GOT3 (cell line): ENCODE data around the gene KIAA0232.

Experiments used
- DNase-seq: peaks from one replicate; lab custom pipeline; 2025; ENCODE audit warnings: mixed read lengths; lab: John Stamatoyannopoulos, UW

Gene KIAA0232

DNA sequence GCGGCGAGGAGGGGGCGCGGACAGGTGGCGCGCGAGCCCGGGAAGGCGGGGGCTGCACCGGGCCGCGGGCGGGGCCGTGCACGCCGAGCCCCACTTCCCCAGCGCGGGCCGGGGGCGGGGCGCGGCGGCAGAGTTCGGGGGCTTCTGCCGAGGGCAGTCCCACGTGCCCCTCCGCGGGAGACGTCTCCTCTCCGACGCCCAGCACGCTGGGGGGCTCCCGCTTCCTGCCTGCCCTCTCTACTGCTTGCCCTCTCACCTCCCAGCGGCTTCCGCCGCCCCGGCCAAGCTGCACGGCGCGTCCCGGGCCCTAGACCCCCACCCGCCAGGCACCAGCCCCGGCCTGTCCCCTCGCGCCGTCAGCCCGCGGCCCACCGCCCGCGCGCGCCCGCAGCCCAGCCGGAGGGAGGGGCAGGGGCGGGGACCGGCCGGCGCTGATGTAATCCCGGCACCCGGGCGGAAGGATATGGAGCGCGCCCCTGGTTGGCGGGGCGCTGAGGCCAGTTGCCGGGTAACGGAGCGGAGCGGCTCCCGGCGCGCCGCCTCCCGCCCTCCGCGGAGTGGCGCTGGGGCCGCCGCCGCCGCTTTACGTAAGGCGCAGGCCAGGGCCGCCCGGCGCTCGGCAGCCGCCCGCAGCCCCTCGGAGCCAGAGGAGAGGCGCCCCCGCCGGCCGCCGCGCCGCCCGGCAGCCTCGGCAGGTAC is at the start of gene KIAA0232:
TSS of gene KIAA0232 (plus strand) at position 581 of the 699 bp plus-strand sequence. CDS start 41,727 bp downstream, outside the sequence.
- peak; percentile 75 for DNase-seq

DNA sequence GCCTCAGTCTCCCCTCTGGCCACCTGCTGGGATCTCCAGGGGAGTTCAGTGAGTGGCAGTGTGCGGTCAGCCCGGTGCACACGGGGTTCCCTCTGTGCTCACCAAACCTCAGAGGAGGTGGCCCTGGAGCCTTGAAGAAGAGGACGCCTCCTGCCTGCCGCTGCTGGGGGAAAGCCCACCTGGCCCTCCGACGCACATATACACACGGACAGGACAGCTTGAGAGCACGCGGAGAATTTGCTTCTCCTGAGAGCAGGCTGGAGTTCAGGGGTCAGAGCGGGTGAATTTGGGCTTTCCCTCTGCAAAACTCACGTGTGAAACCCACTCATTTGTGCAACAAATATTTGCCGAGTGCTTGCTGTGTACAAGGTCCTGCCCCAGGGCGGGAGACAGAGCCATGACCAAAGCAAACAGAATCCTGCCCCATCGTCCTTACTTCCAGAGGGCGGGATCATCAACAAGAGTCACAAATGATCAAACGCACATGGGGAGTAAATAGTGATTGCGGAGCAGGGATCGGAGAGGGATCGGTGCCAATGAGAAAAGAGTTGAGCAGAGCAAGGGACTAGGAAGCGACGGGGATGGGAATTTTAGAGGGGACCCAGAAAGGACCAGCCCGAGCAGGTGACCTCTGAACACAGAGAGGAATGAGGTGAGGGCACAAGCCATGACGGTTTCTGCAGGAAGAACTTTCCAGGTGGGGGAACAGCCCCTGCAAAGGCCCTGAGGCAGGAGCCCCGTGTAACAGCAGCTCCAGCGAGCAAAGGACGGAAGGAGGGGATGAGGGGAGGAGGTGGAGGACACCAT is 49.0 kb upstream of the KIAA0232 start:
- no peak for DNase-seq

- DNase-seq = no peak
Measured at GRCh38 chr4:6734165-6734786, 48.3 kb upstream of the KIAA0232 start.

GRCh38 chr4:6739920-6740319 is 42.6 kb upstream of the KIAA0232 start:
- no peak for DNase-seq

GRCh38 chr4:6740347-6740746 is 42.2 kb upstream of the KIAA0232 start:
- no peak for DNase-seq

GRCh38 chr4:6742507-6742906 is 40.0 kb upstream of the KIAA0232 start:
- no peak for DNase-seq

DNA sequence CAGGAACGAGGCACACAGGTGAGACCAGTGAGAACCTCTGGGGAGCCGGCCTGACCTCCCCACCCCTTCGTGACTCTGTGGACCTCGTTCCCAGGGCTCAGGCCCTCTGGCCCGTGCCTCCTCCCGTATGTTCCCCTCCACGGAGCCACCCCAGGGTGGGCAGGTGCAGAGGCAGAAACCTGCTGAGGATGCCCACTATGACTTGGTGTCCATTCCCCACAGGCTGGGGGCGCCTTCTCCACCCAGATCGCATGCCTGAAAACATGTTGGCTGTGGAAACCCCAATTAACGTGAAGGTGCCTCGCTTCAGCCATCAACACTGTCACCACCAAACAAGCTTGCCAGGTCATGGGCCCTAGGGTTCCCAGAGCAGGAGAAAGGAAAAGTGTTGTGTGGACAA is 39.5 kb upstream of the KIAA0232 start:
- no peak for DNase-seq

GRCh38 chr4:6746721-6747293 is 35.7 kb upstream of the KIAA0232 start:
- no peak for DNase-seq

DNA sequence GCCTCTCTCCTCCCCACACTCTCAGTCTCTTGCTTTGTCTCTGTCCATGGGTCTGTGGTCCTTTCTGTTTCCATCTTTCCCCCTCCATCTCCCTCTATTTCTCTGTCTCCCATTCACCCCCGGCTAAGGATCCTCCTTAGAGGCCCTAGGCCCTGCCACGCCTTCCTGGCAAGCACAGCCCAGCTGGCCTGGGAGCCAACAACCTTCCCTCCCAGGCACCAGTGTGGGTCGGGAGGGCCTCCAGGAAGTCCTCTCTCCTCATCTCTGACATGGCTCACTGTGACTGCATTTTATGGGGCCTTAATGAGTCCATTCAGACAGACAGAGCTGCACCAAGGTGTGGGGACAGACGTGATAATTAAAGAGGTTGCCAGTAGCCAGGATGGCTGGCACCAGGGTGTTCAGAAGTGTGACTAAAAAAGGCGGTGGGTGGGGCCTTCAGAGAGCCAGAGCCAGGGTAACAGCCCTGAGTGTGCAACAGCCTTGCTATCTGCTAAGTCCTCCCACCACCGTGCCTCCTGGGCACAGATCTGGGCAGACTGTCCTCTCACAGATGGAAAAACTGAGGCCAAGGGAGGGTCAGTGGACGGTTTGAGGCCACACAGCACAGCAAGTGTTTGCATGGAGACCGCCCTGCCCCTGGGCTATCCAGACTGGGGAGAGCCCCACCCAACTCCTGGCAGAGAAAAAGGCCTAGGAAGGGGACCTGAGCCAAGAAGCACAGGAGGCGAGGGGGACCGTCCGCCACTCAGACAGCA is 35.1 kb upstream of the KIAA0232 start:
- DNase-seq = no peak

DNA sequence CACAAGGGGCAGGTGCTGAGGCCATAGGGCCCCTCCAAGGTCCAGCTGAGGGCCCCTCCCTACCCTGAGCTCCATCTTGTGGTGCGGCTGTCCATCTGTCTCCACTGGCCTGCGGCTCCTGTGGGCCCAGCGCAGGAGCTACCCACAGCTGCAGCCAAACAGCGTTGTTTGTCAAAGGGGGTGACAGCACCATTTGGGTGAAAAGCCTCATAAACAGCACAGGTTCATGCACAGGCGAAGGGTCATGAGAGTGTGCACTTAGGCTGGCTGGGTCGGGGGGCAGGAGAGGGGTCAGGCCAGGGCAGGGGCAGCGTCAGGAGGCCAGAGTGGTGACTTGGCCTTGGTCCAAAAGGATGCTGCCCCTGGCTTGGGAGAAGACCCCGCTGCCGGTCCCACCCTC is 34.2 kb upstream of the KIAA0232 start:
- no peak for DNase-seq

- no peak for DNase-seq
Measured at GRCh38 chr4:6749340-6750171, 33.0 kb upstream of the KIAA0232 start.

DNA sequence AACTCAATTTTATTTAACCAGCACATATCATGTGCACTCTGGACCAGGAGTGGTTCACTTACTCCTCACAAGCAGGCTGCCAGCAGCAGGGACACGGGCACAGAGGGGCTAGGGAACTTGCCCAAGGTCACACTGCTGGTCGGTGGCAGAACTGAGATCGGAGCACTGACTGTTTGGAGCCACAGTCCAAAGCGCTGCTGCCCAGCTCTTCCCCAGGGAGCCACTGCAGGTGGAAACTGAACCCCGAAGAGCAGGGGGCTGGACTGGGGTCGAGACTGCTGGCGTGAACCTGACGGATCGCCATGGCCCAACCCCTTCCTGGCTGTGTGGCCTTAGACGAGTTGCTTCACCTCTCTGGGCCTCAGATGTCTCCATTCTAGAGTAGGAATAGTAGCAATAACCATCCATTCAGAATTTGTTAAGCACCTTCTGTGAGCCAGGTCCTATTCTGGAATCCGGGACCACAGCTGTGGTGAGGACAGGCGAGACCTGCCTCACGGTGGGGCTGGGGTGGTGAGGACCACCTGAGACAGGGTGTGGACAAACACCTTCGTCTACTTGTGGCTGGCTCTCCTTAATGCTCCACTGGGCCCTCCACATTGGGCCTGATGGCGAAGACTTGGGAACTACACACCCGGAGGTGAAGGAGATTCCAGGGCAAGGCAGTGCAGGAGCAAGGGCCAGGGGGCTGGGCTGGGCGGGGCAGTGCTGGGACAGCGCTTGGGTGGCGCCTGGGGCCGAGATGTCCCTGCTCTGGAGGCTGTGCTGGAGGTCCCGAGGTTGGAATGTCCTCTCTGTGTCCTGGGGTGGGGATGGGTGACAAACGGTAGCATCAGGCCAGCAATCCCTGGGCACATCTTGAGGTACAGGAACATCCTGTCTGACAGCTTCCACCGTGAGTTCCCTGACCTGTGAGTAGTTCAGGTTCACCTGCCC is 32.0 kb upstream of the KIAA0232 start:
- no peak for DNase-seq

GRCh38 chr4:6751611-6752485 is 30.7 kb upstream of the KIAA0232 start:
- DNase-seq = no peak

GRCh38 chr4:6752486-6752829 is 30.1 kb upstream of the KIAA0232 start:
- no peak for DNase-seq

- DNase-seq = no peak
Measured at GRCh38 chr4:6753103-6753560, 29.4 kb upstream of the KIAA0232 start.

- no peak for DNase-seq
Measured at GRCh38 chr4:6753891-6754290, 28.6 kb upstream of the KIAA0232 start.

DNA sequence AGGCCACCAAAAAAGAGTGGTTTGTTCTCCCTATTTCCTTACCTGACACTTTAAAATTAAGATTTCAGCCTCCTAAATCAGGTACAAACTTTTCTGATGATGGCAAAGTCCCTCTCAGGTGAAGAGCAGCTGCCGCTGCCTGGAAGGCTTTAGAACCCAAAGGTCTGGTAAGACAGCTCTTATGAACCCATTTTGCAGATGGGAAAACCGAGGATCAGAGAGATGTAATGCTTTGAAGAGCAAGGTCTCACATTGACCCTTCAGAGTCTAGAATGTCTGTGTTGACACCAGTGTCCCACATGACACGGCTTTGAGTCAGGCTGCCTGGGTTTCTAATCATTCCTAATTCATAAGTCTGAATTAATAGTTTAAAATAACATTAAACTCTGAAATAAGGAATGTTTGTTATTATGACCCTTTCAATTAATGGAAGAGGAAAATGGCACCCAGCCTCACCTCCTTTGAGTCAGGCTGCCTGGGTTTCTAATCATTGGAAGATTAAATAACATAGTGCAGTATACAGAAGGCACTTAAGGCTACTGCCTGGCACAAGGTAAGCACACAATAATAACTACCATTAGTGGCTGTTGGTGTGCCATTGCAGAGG is 27.9 kb upstream of the KIAA0232 start:
- no peak for DNase-seq

GRCh38 chr4:6755088-6755753 is 27.3 kb upstream of the KIAA0232 start:
- DNase-seq = no peak
